ENCODE results near the gene TRIP6.

DNA sequence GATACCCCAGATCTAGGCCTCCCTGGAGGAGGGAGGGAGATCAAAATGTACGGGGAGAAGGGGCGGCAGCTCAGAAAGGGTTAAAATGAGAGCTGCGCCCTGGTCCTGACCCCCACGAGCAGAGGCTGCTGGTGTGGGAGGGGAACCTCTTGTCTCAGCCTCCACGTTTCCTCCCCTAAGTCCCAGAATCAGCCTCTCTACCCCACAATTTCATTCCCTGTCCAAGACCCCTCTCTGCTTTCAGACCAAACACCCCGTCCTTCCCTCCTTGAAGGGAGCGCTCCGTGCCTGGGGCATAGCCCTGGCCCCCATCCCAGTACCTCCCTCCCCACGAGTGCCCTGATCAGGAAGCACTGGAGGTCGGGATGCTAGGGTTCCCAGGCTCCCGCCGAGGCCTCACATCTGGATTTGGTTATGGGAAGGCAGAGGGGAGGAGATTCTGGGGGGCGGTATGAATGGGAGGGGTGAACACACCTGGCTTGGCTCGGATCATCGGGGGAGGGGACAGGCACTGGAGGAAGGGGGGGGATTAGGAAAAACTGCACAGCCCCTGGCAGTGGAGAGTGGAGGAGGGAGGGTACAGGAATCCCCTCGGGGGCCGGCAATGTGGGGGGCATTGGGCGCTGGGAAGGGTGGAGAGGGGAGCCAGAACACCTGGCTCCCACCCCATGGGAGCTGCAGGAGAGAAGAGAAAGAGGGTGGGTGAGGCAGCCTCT is 42.5 kb upstream of the TRIP6 start:
- no peak for TF ChIP-seq POLR2A (IDR thresholded peaks at IDR 0.05)
- TF ChIP-seq, protein P1, sequence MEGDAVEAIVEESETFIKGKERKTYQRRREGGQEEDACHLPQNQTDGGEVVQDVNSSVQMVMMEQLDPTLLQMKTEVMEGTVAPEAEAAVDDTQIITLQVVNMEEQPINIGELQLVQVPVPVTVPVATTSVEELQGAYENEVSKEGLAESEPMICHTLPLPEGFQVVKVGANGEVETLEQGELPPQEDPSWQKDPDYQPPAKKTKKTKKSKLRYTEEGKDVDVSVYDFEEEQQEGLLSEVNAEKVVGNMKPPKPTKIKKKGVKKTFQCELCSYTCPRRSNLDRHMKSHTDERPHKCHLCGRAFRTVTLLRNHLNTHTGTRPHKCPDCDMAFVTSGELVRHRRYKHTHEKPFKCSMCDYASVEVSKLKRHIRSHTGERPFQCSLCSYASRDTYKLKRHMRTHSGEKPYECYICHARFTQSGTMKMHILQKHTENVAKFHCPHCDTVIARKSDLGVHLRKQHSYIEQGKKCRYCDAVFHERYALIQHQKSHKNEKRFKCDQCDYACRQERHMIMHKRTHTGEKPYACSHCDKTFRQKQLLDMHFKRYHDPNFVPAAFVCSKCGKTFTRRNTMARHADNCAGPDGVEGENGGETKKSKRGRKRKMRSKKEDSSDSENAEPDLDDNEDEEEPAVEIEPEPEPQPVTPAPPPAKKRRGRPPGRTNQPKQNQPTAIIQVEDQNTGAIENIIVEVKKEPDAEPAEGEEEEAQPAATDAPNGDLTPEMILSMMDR (IDR thresholded peaks at IDR 0.05) = no peak
